Fibroblast of villous mesenchyme (primary cell): Measurements from ENCODE around the gene ACSL1. TPM values are rescaled to one million over a fixed set of nuclear protein-coding genes. Genes with fewer than 3 reads are reported as not detected.

ENCODE experiments used
- DNase-seq: peaks from one replicate; pipeline ENCODE4 v3.0.0-alpha.2; 2010; ENCODE audit warnings: low read depth
- H3K4me3 ChIP-seq: 2 replicates; pipeline ENCODE4 v1.5.1; 2011; ENCODE audit warnings: low read depth, mild to moderate bottlenecking, low read length
- CTCF ChIP-seq: IDR thresholded peaks from 2 replicates; pipeline ENCODE4 v1.5.1; 2012; ENCODE audit warnings: low read depth, mild to moderate bottlenecking, low read length; ENCODE audit not compliant: insufficient read depth
- total RNA-seq: library from RNA; depleted of rRNA; stranded (reverse); fragments of >200 nt; gene quantifications from 2 replicates; pipeline ENCODE4 v1.2.3, GENCODE V29; 2012

ACSL1 gene
- total RNA-seq, 1 donor = 32.4 TPM

GRCh38 chr4:184793735-184794355 lies 31.9 kb downstream of the ACSL1 start:
- H3K4me3 ChIP-seq = no peak overlapping the region
- TF ChIP-seq CTCF = no peak
- DNase-seq = no peak

GRCh38 chr4:184792950-184793555 lies 32.7 kb downstream of the ACSL1 start:
- H3K4me3 ChIP-seq = no peak overlapping the region
- peak; percentile 97 for DNase-seq
- TF ChIP-seq CTCF = no peak

GRCh38 chr4:184792334-184792733 lies 33.4 kb downstream of the ACSL1 start:
- no peak for TF ChIP-seq CTCF
- no peak overlapping the region for H3K4me3 ChIP-seq
- peak; percentile 60 for DNase-seq

GRCh38 chr4:184790826-184791225 lies 34.9 kb downstream of the ACSL1 start:
- no peak for DNase-seq
- H3K4me3 ChIP-seq = no peak overlapping the region

GRCh38 chr4:184787766-184788503 lies 37.8 kb downstream of the ACSL1 start:
- no peak for TF ChIP-seq CTCF
- no peak for DNase-seq
- no peak overlapping the region for H3K4me3 ChIP-seq

More at GRCh38 chr4:184790826-184791225, 34.9 kb downstream of the ACSL1 start:
- TF ChIP-seq CTCF = no peak

GRCh38 chr4:184785813-184786212 lies 40.0 kb downstream of the ACSL1 start:
- TF ChIP-seq CTCF = no peak
- DNase-seq = no peak
- H3K4me3 ChIP-seq = no peak overlapping the region
